ENCODE results near the gene CFAP298.

DNA sequence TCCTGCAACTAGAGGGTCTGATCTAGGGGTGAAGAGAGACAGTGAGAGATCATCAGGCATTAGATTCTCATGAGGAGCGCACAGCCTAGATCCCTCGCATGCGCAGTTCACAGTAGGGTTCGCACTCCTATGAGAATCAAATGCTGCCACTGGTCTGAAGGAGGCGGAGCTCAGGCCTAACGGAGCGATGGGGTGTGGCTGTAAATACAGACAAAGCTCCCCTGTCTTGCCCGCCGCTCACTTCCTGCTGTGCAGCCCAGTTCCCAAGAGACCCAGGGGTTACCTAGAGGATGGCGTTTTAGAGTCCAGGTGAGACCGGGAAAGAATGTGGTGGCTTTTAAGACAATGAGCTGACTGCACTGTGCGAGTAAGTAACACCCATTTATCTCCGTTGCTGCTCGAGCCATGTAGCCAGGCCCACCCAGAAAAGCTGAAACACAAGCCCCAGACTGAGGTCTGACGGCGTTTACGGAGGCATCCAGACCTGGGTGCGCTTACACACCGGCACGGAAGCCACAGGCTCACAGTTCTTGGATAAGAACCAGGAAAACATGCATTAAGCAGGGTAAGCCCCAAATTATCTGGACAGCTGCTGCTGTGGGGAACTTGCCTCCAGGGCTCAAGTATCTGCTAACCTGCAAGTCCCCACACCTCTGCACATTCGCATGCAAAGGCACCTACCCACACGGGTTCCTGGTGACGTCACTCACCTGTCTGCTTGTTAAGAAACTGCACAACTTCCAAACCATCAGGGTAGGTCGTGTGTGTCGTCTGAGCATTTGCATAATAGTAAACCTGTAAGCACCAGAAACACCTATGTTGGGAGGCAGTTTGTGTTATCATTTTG lies 39.4 kb downstream of the CFAP298 start:
- TF ChIP-seq, protein P1, sequence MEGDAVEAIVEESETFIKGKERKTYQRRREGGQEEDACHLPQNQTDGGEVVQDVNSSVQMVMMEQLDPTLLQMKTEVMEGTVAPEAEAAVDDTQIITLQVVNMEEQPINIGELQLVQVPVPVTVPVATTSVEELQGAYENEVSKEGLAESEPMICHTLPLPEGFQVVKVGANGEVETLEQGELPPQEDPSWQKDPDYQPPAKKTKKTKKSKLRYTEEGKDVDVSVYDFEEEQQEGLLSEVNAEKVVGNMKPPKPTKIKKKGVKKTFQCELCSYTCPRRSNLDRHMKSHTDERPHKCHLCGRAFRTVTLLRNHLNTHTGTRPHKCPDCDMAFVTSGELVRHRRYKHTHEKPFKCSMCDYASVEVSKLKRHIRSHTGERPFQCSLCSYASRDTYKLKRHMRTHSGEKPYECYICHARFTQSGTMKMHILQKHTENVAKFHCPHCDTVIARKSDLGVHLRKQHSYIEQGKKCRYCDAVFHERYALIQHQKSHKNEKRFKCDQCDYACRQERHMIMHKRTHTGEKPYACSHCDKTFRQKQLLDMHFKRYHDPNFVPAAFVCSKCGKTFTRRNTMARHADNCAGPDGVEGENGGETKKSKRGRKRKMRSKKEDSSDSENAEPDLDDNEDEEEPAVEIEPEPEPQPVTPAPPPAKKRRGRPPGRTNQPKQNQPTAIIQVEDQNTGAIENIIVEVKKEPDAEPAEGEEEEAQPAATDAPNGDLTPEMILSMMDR (IDR thresholded peaks at IDR 0.05): no peak
- no peak for TF ChIP-seq POLR2A (IDR thresholded peaks at IDR 0.05)

All from tibial nerve (tissue), 3 donors.